ENCODE results near the gene SMTN.
"Not testable (repeated sequence)": the region's sequence is repeated elsewhere in the genome, so short reads cannot be mapped to it uniquely, and the experiment has no call there.

SMTN gene

GRCh38 chr22:31073125-31073524, 8.0 kb upstream of the SMTN start:
- DNase-seq (ENCODE audit: low read depth) = not testable (repeated sequence)

- DNase-seq (ENCODE audit: low read depth) = not testable (repeated sequence)
Measured at GRCh38 chr22:31073545-31074145, 7.5 kb upstream of the SMTN start.

GRCh38 chr22:31075961-31076360, 5.2 kb upstream of the SMTN start:
- peak; percentile 77 for DNase-seq (ENCODE audit: low read depth)

- DNase-seq (ENCODE audit: low read depth) = no peak
Measured at GRCh38 chr22:31077681-31078080, 3.4 kb upstream of the SMTN start.

- not testable (repeated sequence) for DNase-seq (ENCODE audit: low read depth)
Measured at GRCh38 chr22:31078389-31078788, 2.7 kb upstream of the SMTN start.

- DNase-seq (ENCODE audit: low read depth) = no peak
Measured at GRCh38 chr22:31079095-31079642, 1.9 kb upstream of the SMTN start.

- no peak for DNase-seq (ENCODE audit: low read depth)
Measured at GRCh38 chr22:31080164-31080847, 812 bp upstream of the SMTN start.

GRCh38 chr22:31081963-31082605, 966 bp downstream of the SMTN start:
- DNase-seq (ENCODE audit: low read depth) = no peak

- peak; percentile 66 for DNase-seq (ENCODE audit: low read depth)
Measured at GRCh38 chr22:31082606-31083376, 1.7 kb downstream of the SMTN start.

GRCh38 chr22:31083377-31083768, 2.3 kb downstream of the SMTN start:
- DNase-seq (ENCODE audit: low read depth) = no peak

- no peak for DNase-seq (ENCODE audit: low read depth)
Measured at GRCh38 chr22:31083923-31084810, 3.0 kb downstream of the SMTN start.

- DNase-seq (ENCODE audit: low read depth) = peak; percentile 57
Measured at GRCh38 chr22:31084811-31085492, 3.8 kb downstream of the SMTN start.

GRCh38 chr22:31085493-31085824, 4.3 kb downstream of the SMTN start:
- no peak for DNase-seq (ENCODE audit: low read depth)

- no peak for DNase-seq (ENCODE audit: low read depth)
Measured at GRCh38 chr22:31085928-31086327, 4.8 kb downstream of the SMTN start.

- no peak for DNase-seq (ENCODE audit: low read depth)
Measured at GRCh38 chr22:31086703-31087330, 5.7 kb downstream of the SMTN start.

GRCh38 chr22:31087744-31088215, 6.7 kb downstream of the SMTN start:
- DNase-seq (ENCODE audit: low read depth) = no peak

- DNase-seq (ENCODE audit: low read depth) = no peak
Measured at GRCh38 chr22:31088233-31088986, 7.3 kb downstream of the SMTN start.

- DNase-seq (ENCODE audit: low read depth) = no peak
Measured at GRCh38 chr22:31089160-31090100, 8.3 kb downstream of the SMTN start.

Measured in fibroblast of the conjunctiva (primary cell).